NCI-H524 (cell line): ENCODE measurements around the gene LAMA5.
A peak's percentile ranks its signal among the peaks of the same experiment; 100 is the strongest.

Source experiments
- DNase-seq, 2 experiments: peaks; one replicate each; lab custom pipeline; 2025; lab: John Stamatoyannopoulos, UW

The LAMA5 gene

GRCh38 chr20:62347445-62347844 lies 19.7 kb downstream of the LAMA5 start:
- no peak for DNase-seq

- DNase-seq, result peak in 1 of 2 experiments; percentile 40
These were observed 20.0 kb downstream of the LAMA5 start for GRCh38 chr20:62347151-62347404.

DNA sequence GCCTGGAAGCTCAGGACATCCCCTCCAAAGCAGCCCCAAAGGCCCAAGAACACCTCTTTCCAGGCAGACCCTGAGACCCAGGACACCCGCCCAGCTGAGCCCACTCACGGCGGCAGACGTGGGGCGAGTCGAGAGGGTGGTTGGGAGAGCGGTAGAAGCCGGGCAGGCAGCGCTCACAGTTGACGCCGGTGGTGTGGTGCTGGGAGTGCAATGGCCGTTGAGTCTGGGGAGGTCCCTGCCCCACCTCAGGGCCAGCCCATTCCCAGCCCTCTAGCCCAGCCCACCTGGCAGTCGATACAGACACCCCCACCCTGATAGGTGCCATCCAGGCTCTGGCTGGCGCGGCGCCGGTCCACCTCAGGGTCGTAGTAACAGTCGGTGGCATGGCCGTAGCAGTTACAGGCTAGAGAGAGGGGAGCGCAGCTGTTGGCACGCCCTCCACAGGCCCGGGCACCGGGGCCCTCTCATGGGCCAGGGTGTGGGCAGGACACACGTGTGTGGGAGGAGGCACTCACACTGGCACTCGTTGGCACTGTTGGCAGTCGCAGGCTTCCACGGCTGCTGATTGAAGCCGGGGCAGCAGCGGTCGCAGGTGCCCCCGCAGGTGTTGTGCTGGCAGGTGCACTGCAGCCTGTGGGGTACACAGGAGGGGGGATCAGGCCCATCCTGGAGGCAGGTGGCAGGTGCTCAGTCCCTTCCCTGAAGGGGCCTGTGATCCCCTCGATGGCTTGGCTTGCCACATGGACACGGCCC lies 20.5 kb downstream of the LAMA5 start:
- no peak for DNase-seq

- peak; percentile 22 to 55 for DNase-seq
These were observed 21.3 kb downstream of the LAMA5 start for GRCh38 chr20:62345681-62346370.

DNA sequence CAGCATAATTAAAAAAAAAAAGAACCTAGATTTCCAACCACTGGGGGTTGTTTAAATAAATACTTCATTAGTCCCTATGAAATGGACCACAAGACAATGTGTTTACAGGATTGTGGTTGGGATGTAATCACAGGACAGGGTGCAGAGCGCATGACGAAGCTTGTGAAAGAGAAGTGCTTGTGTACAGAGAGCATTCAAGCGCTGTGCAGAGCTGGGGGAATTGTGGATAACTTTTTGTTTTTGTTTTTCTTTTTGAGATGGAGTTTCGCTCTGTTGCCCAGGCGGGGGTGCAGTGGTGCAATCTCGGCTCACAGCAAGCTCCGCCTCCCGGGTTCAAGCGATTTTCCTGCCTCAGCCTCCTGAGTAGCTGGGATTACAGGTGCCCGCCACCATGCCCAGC lies 22.3 kb downstream of the LAMA5 start:
- no peak for DNase-seq

- DNase-seq, result no peak
These were observed 23.0 kb downstream of the LAMA5 start for GRCh38 chr20:62344092-62344491.

- no peak for DNase-seq
These were observed 24.2 kb downstream of the LAMA5 start for GRCh38 chr20:62342910-62343309.

- no peak for DNase-seq
These were observed 27.5 kb downstream of the LAMA5 start for GRCh38 chr20:62339647-62340062.

- DNase-seq, result no peak
These were observed 28.9 kb downstream of the LAMA5 start for GRCh38 chr20:62338294-62338620.

DNA sequence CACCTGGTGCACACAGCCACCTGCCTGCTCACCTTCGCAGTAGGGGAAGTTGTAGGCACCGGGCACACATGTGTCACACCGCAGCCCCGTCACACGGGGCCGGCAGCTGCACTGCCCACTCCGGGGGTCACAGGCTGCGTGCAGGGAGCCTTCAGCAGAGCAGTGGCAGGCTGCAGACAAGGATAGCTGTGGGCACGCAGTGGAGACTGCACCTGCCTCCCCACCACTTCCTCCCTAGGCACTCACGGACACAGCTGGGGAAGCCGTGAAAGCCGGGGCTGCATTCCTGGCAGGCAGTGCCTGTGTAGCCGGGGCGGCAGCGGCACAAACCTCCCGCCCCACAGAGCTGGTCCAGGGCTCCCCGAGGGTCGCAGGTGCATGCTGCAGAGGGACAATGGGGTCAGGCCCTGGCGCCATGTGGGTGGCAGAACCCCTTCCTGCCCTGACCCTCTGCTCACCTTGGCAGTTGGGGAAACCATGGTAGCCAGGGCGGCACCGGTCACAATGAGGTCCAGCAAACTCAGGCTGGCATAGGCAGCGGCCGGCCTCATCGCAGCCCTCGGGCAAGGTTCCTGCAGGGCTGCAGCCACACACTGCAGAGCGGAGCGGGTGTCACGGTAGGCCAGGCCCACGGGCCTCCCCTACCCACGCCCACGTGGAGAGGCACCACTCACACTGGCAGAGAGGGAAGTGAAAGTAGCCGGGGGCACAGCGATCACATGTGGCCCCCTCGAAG lies 29.4 kb downstream of the LAMA5 start:
- DNase-seq, result no peak

DNA sequence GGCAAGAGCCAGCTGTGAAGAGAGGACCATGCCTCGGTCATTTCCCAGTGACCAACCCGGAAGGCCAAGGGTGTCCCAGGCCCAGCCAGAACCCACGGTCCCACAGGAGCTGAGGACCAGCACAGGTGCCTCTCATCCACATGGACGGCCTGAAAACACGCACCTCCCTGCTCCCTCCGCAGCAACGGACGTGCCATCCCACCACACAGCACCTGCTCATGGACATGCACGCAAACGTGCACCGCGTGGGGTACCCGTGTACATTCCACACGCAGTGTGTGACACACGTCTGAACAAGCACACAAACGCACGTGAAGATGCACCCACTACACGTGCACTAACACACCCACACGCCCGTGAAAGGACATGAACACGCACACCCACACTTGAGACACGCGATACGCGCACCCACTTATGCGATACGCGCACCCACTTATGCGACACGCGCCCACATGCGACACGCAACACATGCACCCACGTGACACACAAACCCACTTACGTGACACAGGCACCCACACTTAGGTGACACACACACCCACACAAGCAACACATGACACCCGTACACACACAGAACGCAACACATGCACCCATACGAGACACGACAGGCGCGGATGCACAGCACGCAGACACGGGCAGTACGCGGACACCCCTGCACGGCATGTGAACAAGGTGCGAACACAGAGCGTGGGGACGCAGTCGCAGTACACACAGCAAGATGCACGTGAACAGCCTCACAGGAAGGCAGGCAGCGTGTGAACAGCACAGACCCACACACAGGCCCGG lies 30.1 kb downstream of the LAMA5 start:
- DNase-seq, result no peak

DNA sequence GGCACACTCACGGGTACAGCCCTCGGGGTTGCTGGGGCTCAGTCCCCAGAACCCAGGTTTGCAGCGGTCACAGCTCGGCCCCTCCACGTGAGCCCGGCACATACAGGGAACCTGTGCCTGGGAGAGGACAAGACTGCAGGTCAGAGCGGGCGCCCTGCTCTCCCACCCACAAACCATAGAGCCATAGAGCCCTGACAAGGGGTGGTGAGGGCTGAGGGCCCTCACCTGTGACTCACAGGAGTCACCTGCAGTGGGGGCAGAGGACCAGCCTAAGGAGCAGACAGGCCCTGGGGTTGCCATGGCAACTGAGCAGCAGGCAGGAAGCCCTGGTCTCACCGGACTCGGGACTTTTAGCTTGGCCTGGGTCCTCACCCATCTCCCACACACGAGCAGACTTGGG lies 30.8 kb downstream of the LAMA5 start:
- DNase-seq, result no peak

DNA sequence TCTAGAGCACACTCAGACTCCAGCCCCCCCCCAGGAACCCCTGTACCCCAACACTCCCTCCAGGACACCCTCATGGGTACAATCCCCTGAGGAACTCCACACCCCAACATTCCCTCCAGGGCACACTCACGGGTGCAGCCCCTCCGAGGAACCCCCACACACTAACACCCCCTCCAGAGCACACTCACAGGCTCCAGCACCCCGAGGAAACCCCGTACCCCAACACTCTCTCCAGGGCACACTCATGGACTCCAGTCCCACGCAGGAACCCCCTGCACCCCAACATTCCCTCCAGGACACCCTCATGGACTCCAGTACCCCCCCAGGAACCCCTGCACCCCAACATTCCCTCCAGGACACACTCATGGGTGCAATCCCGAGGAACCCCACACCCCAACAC lies 31.6 kb downstream of the LAMA5 start:
- DNase-seq, result no peak

DNA sequence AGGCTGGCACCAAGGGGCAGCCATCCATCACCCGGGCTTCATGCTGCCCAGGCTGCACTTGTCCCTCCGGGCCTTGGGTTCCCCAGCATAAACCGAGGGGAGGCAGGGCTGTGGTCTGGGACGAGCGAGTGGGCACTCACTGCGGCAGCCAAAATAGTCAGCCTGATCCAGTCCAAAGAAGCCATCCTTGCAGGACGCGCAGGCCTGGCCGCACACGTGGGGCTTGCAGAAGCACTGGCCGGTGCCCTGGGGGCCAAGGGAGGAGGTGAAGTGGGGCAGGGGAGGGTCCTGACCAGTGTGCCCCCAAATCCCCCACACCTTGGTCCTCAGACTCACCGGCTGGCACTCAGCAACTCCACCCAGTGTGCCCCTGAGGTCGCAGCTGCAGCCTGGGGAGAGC lies 32.2 kb downstream of the LAMA5 start:
- no peak for DNase-seq

GRCh38 chr20:62333820-62334595 lies 33.1 kb downstream of the LAMA5 start:
- no peak for DNase-seq

- DNase-seq, result no peak
These were observed 33.9 kb downstream of the LAMA5 start for GRCh38 chr20:62332989-62333819.

- no peak for DNase-seq
These were observed 34.7 kb downstream of the LAMA5 start for GRCh38 chr20:62332421-62332820.

GRCh38 chr20:62331347-62331746 lies 35.8 kb downstream of the LAMA5 start:
- DNase-seq, result no peak

- DNase-seq, result no peak
These were observed 36.4 kb downstream of the LAMA5 start for GRCh38 chr20:62330576-62331317.
